T-helper 2 cell (primary cell): Measurements from ENCODE around the gene SSNA1.

Experiments used
- DNase-seq, 5 experiments: peaks; one replicate each; pipeline versions ENCODE4 v3.0.0 to v3.0.0-alpha.2; 2012 to 2022
- total RNA-seq, 2 donors: gene quantifications; one replicate each; lab custom pipeline; 2026; lab: John Stamatoyannopoulos, UW

SSNA1 gene, protein sequence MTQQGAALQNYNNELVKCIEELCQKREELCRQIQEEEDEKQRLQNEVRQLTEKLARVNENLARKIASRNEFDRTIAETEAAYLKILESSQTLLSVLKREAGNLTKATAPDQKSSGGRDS
- 24.9 to 25.1 reads per million in 2 donors for total RNA-seq

DNA sequence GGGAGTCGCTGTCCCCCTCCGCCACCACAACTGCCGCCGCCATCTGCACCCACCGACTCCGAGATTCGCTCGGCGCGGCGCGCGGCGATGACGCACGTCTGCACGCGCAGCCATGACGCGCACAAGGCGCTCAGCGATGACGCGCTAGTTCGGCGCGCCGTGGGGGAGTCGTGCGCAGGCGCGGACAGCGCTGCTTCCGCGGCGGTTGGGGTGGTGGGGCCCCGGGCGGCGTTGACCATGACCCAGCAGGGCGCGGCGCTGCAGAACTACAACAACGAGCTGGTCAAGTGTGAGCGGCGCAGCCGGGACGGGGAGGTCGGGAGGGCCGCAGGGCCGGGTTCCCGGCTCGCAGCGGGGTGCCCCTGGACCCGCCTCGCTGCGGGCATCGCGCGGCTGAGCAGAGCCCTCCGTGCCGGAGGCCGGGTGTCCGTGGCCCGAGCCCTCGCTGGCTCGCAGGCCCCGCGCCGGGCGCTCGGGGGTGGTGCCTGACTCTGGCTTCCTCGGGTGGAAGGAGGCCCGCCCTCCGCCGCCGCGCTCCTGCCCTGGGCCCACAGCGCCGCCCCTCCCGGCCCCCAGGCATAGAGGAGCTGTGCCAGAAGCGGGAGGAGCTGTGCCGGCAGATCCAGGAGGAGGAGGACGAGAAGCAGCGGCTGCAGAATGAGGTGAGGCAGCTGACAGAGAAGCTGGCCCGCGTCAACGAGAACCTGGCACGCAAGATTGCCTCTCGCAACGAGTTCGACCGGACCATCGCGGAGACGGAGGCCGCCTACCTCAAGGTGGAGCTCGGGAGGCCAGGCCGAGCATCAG is at the start of gene SSNA1, which contains the start of gene ANAPC2:
SSNA1 (plus strand) TSS at position 187 of the 807 bp plus-strand sequence; CDS start at position 238, 51 bp downstream.
ANAPC2 (minus strand) TSS at position 71 of the 807 bp plus-strand sequence; CDS start at position 43, 28 bp downstream.
- DNase-seq, result peak; percentile 84 to 94 (median 87)

DNA sequence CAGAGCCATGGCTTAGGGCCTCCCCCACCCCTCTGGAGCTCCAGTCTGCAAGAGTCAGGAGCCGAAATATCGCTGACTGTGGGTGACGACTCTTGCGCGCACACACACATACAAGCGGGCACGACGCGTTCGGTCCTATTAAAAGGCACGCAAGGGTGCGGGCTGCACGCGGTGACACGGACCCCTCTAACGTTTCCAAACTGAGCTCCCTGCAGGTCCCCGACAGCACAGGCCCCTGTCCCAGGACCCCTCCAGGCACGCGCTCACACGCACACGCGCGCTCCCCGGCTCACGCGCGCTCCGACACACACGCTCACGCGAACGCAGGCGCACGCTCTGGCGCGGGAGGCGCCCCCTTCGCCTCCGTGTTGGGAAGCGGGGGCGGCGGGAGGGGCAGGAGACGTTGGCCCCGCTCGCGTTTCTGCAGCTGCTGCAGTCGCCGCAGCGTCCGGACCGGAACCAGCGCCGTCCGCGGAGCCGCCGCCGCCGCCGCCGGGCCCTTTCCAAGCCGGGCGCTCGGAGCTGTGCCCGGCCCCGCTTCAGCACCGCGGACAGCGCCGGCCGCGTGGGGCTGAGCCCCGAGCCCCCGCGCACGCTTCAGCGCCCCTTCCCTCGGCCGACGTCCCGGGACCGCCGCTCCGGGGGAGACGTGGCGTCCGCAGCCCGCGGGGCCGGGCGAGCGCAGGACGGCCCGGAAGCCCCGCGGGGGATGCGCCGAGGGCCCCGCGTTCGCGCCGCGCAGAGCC is 49.6 kb upstream of the SSNA1 start, which contains the start of gene GRIN1:
GRIN1 (plus strand) TSS at position 433 of the 746 bp plus-strand sequence. CDS start 333 bp downstream, outside the sequence.
- peak in 2 of 5 experiments; percentile 14 to 40 for DNase-seq

- no peak for DNase-seq
Observed at GRCh38 chr9:137139468-137140150, 48.9 kb upstream of the SSNA1 start.

GRCh38 chr9:137140151-137141012 is 48.1 kb upstream of the SSNA1 start:
- DNase-seq, result no peak

DNA sequence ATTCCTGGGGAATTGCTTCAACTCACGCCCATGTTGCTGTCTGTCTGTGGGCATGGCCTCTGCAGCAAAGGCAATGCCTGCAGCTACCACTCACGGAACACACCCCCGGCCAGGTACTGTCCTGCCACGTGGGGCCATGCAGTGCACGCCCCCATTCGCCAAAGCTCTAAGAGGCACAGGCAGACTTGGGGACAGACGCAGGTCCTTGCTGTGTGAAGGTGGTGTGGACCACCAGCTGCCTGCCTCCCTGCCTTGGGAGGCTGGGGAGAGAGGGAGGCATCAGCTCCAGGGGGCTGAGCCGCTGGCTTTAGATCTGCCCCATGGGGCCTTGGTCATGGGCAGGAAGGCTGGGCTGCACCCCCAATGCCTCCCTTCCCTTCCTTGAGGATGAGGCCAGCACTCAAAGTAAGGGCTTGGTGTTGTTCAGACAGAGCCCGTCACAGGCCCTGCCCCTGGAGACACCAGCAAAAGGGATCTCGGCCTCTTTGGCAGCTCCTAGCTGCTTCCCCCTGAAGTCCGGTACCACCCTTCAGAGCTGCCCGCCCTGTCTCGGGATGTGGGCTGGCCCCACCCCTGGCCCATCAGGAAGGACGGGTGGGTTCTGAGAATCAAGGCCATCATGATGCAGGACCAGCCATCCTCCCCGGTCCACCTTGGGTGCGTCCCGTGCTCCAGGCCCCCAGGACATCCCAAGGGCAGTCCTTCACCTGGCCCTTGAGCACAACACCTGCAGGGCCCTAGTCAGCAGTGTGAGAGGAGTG is 47.2 kb upstream of the SSNA1 start:
- DNase-seq, result no peak

DNA sequence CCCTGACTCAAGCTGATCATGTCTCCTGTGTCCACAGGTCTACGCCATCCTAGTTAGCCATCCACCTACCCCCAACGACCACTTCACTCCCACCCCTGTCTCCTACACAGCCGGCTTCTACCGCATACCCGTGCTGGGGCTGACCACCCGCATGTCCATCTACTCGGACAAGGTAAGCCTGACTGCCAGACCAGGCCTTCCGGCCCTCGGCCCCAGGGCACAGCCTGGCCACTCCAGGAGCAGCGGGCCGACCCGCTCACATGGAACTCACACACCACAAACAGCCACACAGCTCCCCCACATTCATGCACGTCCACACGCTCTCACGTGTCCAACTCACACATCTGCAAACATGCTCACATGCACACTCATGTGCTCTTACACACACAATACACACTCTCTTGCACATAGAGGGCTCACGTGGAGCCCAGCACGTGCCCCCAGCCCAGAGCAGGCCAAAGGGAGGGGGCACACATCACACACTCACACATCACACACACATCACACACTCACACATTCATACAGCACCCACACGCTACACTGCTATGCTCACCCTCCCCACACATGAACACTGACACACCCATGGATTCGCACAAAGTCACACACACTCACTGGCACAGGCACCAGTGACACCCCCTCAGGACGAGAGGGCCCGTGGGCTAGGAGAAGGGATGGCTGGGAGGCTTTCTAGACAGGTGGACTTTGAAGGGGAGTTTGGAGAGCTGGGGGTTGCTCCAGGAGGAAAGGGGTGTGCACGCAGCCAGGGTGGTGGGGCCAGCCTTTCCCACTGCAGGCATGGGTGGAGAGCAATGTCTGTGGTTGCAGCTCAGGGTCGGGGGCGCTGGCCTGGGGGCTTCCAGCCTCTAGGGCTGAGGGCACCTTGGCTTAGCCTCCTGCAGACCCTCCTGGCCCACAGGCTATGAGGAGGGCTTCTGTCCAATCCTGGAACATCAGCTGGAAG is 46.2 kb upstream of the SSNA1 start:
- DNase-seq, result no peak

DNA sequence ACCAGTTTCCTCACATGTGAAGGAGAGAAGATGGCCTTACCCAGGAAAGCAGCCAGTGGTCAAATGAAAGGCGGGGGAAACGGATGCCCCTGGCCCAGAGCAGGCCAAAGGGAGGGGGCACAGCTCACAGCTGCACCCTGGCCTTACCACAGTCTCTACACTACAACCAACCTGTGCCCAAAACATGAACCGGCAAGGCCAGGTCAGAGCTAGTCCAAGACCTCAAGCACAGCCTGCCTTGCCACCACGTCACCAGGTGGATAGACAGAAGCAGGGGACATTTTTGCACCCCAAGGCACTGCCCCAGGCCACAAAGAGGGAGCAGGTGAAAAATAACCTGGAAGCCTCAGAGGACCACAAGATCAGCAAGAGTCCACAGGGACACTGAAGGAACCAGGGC is 45.0 kb upstream of the SSNA1 start:
- no peak for DNase-seq

- DNase-seq, result no peak
Observed at GRCh38 chr9:137145731-137146526, 42.5 kb upstream of the SSNA1 start.

DNA sequence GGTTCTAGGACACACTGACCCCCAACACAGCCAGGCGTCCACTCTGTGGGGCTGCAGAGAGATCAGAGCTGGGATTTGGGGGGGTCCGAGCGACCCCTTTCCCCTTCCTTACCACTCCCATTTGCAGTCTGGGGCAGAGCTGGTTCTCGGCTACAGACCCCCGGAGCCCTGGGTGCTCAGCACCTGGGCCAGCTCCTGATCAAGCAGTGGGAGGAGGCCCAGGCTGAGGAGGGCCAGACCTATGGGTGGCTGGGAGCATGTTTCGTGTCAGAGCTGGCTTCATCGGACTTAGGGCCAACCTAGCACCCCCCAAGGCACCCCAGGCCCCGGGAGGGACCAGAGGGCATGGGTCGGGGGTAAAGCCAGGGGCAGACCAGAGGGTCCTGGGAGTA is 42.0 kb upstream of the SSNA1 start:
- no peak for DNase-seq

DNA sequence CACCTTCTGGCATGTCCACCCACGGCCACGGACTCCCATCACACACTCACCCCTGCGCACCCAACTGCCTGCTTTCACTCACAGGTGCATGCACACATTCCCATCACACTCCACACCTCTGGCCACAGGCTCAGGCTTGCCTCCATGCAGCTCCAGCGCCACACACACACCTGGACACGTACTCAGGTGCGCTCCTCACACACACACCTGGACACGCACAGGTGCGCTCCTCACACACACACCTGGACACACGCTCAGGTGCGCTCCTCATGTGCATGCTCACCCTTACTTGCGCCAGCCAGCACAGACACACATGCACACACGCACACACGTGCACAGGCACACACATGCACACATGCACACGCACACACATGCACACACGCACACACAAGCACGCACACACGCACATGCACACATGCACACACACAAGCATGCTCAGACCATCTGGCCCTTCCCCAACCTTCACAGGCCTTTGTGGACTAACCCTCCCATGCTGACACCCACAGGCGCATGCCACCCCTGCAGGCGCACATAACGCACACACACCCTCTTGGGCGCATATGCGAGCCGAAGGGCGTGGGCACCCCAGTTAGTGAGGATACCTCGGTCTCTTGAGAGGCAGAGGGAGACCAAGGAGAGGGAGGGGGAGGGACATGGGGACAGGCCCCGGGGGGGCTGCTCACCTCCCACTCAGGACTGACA is 41.2 kb upstream of the SSNA1 start:
- DNase-seq, result no peak

- DNase-seq, result no peak
Observed at GRCh38 chr9:137147793-137148160, 40.7 kb upstream of the SSNA1 start.

DNA sequence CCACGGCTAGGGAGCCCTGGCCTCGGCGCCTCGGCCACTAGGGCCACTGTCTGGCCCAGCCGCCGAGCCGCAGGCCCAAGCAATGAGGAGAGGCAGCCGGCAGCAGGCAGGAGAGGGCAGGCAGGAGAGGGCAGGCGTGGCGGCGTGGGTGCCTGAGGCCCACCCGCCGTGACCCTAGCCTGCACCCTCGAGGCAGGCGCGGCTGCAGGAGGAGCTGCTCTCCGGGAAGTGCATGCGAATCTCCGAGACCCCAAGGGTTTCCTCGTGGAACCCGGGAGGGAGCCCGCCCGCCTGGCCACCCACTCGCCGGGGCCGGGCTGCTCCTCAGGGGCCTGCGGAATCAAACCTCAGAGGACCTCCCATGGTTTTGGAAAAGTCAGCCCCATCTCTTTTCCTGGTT is 40.2 kb upstream of the SSNA1 start:
- DNase-seq, result no peak

GRCh38 chr9:137148661-137149060 is 39.8 kb upstream of the SSNA1 start:
- no peak for DNase-seq

DNA sequence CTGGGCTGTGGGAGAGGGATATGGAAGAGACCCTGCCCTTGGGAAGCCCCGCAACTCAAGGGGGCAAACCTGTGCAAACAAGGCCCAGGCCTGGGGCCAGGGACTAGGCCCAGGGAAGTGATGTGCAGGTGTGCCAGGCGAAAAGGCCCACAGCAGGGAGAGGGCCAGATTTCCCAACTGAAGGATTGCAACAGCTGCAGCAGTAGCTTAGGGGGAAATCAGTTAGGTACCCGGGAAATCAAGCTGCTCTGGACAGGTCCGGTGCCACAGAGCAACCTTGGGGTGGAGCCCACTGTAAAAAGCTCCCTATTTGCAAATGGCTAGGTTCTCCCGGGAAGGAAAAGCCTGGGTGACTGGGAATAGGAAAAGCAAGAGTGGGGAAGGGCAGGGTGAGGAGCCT is 39.1 kb upstream of the SSNA1 start:
- DNase-seq, result no peak

GRCh38 chr9:137149942-137150616 is 38.4 kb upstream of the SSNA1 start:
- no peak for DNase-seq

GRCh38 chr9:137150617-137151457 is 37.6 kb upstream of the SSNA1 start:
- DNase-seq, result no peak
